ENCODE results near the gene GCHFR.

The GCHFR gene

DNA sequence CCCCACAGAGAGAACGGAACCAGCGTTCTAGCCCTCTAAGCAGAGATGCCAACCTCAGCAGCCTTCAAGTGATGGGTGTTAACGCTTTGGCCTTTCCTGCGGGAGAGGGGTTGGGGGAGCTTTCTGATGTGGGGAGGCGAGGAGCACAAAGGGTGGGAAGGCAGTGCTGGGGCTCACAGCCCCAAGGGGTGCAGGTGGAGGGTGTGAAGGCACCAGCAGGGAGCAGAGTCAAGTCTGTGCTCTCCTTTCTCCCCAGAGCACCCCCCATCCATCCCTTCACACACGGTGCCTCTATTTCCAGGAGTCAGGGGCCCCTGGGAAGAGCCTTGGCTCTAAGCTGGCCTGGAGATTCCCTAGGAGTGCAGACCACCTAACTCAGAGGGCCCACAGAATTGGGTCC, 10.0 kb downstream of the GCHFR start:
- H3K4me1 ChIP-seq (ENCODE audit: control insufficient read depth in 1 of 2, insufficient read depth in 1 of 2, low read depth in 1 of 2, low read length in 1 of 2), result peaks cover 11 to 12% of the 10 kb centered on the region in 2 experiments
- no peaks in the 10 kb centered on the region for H3K9me3 ChIP-seq
- H3K36me3 ChIP-seq, result peaks cover 83% of the 10 kb centered on the region
- H3K4me3 ChIP-seq (ENCODE audit: low read depth in 1 of 2, low read length in 1 of 2), result no peak overlapping the region
- no peaks in the 10 kb centered on the region for H3K27me3 ChIP-seq
- no peak overlapping the region for H3K27ac ChIP-seq
- TF ChIP-seq, protein P1, sequence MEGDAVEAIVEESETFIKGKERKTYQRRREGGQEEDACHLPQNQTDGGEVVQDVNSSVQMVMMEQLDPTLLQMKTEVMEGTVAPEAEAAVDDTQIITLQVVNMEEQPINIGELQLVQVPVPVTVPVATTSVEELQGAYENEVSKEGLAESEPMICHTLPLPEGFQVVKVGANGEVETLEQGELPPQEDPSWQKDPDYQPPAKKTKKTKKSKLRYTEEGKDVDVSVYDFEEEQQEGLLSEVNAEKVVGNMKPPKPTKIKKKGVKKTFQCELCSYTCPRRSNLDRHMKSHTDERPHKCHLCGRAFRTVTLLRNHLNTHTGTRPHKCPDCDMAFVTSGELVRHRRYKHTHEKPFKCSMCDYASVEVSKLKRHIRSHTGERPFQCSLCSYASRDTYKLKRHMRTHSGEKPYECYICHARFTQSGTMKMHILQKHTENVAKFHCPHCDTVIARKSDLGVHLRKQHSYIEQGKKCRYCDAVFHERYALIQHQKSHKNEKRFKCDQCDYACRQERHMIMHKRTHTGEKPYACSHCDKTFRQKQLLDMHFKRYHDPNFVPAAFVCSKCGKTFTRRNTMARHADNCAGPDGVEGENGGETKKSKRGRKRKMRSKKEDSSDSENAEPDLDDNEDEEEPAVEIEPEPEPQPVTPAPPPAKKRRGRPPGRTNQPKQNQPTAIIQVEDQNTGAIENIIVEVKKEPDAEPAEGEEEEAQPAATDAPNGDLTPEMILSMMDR (IDR thresholded peaks at IDR 0.05), result no peak

DNA sequence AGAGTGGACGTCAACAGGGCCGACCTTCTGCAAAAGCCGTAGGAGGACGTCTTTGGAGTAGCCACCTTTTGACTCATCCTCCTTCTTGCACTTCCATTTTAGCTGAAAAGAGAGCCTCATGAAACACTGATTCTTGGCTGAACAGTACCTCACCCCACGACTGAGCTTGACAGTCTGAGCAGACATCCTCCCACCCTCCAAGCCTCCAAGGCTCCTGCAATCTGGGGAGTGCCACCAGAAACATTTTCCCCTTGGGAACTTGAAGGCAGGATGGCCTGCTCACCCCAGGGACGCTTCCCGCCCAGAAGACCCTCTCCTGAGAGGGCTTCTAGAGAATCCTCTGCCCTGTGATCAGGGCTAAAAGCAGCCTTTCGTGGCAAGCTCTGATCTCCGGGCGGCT, 11.1 kb downstream of the GCHFR start:
- TF ChIP-seq, protein P1 (IDR thresholded peaks at IDR 0.05), result no peak
- no peak overlapping the region for H3K4me3 ChIP-seq (ENCODE audit: low read depth in 1 of 2, low read length in 1 of 2)
- peaks cover under 1 to 1% of the 10 kb centered on the region in 2 experiments for H3K4me1 ChIP-seq (ENCODE audit: control insufficient read depth in 1 of 2, insufficient read depth in 1 of 2, low read depth in 1 of 2, low read length in 1 of 2)
- peaks cover 90% of the 10 kb centered on the region for H3K36me3 ChIP-seq
- H3K27ac ChIP-seq, result no peak overlapping the region
- no peaks in the 10 kb centered on the region for H3K9me3 ChIP-seq
- no peaks in the 10 kb centered on the region for H3K27me3 ChIP-seq

GRCh38 chr15:40775740-40776536, 12.1 kb downstream of the GCHFR start:
- Histone ChIP-seq H3K27me3 (no peaks in the 10 kb centered on the region), H3K9me3 (no peaks in the 10 kb centered on the region), H3K27ac (no peak overlapping the region), H3K36me3 (peaks cover 83% of the 10 kb centered on the region), H3K4me1 (ENCODE audit: control insufficient read depth in 1 of 2, insufficient read depth in 1 of 2, low read depth in 1 of 2, low read length in 1 of 2) (no peaks in the 10 kb centered on the region), H3K4me3 (ENCODE audit: low read depth in 1 of 2, low read length in 1 of 2) (no peak overlapping the region)
- TF ChIP-seq, protein P1 (IDR thresholded peaks at IDR 0.05), result no peak

GRCh38 chr15:40776537-40777141, 12.8 kb downstream of the GCHFR start:
- no peak overlapping the region for H3K4me3 ChIP-seq (ENCODE audit: low read depth in 1 of 2, low read length in 1 of 2)
- no peaks in the 10 kb centered on the region for H3K27me3 ChIP-seq
- peaks cover 77% of the 10 kb centered on the region for H3K36me3 ChIP-seq
- no peaks in the 10 kb centered on the region for H3K4me1 ChIP-seq (ENCODE audit: control insufficient read depth in 1 of 2, insufficient read depth in 1 of 2, low read depth in 1 of 2, low read length in 1 of 2)
- H3K27ac ChIP-seq, result no peak overlapping the region
- H3K9me3 ChIP-seq, result no peaks in the 10 kb centered on the region
- TF ChIP-seq, protein P1 (IDR thresholded peaks at IDR 0.05), result no peak

DNA sequence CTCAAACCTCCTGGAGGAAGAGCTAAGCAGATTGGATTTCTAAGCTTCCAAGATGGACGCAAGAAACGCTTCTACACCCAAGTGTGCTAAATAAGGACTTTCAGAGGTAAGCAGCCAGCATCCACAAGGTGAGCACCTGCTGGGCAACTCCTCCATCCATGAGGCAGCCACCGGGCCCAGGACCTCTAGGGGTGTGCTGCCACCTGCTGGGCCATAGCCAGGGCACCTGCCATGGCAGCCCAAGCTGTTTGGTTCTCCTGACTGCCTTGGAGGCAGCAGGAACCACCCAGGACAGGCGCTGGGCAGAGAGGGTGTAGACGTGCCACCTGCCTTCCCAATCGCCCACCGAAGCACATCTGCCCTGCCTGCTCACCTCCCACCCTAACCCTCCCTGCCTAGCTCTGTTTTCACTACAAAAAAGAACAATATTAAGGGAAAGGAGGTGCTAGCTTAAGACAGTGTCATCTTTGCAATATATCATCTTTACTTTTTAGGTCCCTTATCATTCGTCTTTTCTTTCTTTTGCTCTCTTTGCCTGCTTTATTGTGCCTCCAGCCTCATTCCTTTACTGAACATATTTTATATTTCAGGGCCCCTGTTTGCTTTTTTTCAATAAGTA, 18.9 kb downstream of the GCHFR start:
- Histone ChIP-seq H3K4me3 (ENCODE audit: low read depth in 1 of 2, low read length in 1 of 2) (no peak overlapping the region), H3K9me3 (no peaks in the 10 kb centered on the region), H3K36me3 (peaks cover 20% of the 10 kb centered on the region), H3K27me3 (no peaks in the 10 kb centered on the region), H3K4me1 (ENCODE audit: control insufficient read depth in 1 of 2, insufficient read depth in 1 of 2, low read depth in 1 of 2, low read length in 1 of 2) (peaks cover 13 to 14% of the 10 kb centered on the region in 2 experiments), H3K27ac (no peak overlapping the region)
- TF ChIP-seq, protein P1 (IDR thresholded peaks at IDR 0.05), result peak; percentile 53
